ENCODE data around the gene MGAT5.

DNA sequence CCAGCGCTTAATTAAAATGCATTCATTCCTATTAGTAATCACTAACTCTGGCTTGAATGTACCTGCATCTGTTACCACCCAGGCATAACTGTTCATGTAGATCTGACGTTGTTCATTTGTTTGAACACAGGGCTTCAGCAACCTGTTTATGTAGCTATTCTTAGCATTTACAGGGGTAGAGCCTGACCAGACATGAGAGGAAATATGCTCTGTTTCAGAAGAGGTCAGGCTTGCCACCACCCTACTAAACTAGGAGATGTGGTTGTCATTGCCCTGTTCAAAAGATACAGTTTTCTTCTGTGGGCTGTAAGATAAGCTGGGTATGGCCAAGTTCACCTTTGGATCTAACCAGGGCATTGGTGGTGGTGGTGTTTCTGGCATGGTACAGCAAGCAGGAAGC is 8.8 kb downstream of the MGAT5 start:
- no peak for TF ChIP-seq POLR2A (IDR thresholded peaks at IDR 0.05)
- TF ChIP-seq CTCF (IDR thresholded peaks at IDR 0.05), result no peak
